Measurements from ENCODE around the gene CLIP4.

DNA sequence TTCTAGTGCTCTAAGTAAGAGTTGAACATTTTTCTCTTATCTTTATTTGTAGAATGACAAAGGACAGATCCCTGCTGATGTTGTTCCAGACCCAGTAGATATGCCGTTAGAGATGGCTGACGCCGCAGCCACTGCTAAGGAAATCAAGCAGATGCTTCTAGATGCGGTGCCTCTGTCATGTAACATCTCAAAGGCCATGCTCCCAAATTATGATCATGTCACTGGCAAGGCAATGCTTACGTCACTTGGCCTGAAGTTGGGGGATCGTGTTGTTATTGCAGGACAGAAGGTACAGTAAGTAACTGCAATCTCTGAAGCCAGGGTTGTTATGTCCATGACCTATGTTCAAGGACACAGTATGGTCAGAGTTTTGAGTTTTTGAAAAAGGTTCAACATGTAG lies 28.4 kb downstream of the CLIP4 start:
- no peak for TF ChIP-seq TAF1 (IDR thresholded peaks at IDR 0.05; ENCODE audit: borderline replicate concordance, low read depth, low read length)
- TF ChIP-seq, protein P1, sequence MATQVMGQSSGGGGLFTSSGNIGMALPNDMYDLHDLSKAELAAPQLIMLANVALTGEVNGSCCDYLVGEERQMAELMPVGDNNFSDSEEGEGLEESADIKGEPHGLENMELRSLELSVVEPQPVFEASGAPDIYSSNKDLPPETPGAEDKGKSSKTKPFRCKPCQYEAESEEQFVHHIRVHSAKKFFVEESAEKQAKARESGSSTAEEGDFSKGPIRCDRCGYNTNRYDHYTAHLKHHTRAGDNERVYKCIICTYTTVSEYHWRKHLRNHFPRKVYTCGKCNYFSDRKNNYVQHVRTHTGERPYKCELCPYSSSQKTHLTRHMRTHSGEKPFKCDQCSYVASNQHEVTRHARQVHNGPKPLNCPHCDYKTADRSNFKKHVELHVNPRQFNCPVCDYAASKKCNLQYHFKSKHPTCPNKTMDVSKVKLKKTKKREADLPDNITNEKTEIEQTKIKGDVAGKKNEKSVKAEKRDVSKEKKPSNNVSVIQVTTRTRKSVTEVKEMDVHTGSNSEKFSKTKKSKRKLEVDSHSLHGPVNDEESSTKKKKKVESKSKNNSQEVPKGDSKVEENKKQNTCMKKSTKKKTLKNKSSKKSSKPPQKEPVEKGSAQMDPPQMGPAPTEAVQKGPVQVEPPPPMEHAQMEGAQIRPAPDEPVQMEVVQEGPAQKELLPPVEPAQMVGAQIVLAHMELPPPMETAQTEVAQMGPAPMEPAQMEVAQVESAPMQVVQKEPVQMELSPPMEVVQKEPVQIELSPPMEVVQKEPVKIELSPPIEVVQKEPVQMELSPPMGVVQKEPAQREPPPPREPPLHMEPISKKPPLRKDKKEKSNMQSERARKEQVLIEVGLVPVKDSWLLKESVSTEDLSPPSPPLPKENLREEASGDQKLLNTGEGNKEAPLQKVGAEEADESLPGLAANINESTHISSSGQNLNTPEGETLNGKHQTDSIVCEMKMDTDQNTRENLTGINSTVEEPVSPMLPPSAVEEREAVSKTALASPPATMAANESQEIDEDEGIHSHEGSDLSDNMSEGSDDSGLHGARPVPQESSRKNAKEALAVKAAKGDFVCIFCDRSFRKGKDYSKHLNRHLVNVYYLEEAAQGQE (IDR thresholded peaks at IDR 0.05; ENCODE audit: low read depth, low read length) = no peak

Measured in GM12878 (cell line).